ENCODE measurements around the gene CAMTA1. TPM values are rescaled to one million over a fixed set of nuclear protein-coding genes. Genes with fewer than 3 reads are reported as not detected.

The CAMTA1 gene
- total RNA-seq, 4 donors from 2014 or later, result 86.3 to 170 (median 132) TPM

GRCh38 chr1:7335224-7335879 lies 550.1 kb downstream of the CAMTA1 start:
- Histone ChIP-seq H3K27me3 (peaks cover 7% of the 10 kb centered on the region), H3K36me3 (no peaks in the 10 kb centered on the region), H3K27ac (no peak overlapping the region), H3K4me3 (no peak overlapping the region), H3K9me3 (no peaks in the 10 kb centered on the region), H3K4me1 (peaks cover 0 to 17% (median 0%) of the 10 kb centered on the region in 3 donors)
- 66 to 78% methylated on average over 6 to 7 of the region's 13 CpGs for WGBS, 2 donors (ENCODE audit: low coverage in 1 of 2)
- ATAC-seq, result no peak
- TF ChIP-seq, protein P1, sequence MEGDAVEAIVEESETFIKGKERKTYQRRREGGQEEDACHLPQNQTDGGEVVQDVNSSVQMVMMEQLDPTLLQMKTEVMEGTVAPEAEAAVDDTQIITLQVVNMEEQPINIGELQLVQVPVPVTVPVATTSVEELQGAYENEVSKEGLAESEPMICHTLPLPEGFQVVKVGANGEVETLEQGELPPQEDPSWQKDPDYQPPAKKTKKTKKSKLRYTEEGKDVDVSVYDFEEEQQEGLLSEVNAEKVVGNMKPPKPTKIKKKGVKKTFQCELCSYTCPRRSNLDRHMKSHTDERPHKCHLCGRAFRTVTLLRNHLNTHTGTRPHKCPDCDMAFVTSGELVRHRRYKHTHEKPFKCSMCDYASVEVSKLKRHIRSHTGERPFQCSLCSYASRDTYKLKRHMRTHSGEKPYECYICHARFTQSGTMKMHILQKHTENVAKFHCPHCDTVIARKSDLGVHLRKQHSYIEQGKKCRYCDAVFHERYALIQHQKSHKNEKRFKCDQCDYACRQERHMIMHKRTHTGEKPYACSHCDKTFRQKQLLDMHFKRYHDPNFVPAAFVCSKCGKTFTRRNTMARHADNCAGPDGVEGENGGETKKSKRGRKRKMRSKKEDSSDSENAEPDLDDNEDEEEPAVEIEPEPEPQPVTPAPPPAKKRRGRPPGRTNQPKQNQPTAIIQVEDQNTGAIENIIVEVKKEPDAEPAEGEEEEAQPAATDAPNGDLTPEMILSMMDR (IDR thresholded peaks at IDR 0.05), result no peak
- no peak for TF ChIP-seq POLR2A (IDR thresholded peaks at IDR 0.05)
- TF ChIP-seq POLR2AphosphoS5 (IDR thresholded peaks at IDR 0.05), result no peak
- TF ChIP-seq EP300 (IDR thresholded peaks at IDR 0.05), result no peak

DNA sequence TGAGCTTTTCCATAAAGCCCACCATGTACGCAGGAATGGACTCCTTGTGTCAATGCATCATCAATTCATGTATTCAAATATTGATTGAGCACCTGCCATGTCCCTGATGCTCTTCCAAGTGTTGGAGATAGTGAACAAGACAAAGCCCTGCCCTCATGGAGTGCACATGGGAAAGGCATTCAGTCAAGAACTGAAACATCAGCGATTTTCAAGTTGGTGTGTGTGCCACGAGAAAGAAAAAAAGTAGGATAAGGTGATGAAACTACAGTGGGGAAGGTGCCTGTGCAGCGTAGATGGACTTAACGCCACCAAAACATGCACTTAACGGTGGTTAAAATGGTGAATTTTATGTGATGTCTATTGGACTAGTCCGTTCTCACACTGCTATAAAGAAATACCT lies 553.2 kb downstream of the CAMTA1 start:
- TF ChIP-seq, protein P1 (IDR thresholded peaks at IDR 0.05), result no peak
- TF ChIP-seq EP300 (IDR thresholded peaks at IDR 0.05) (no peak), POLR2A (IDR thresholded peaks at IDR 0.05) (no peak), POLR2AphosphoS5 (IDR thresholded peaks at IDR 0.05) (no peak)
- no peak for ATAC-seq
- WGBS, 2 donors (ENCODE audit: low coverage in 1 of 2), result 96 to 97% methylated on average over 5 to 7 of the region's 7 CpGs

GRCh38 chr1:7339014-7339413 lies 553.8 kb downstream of the CAMTA1 start:
- Histone ChIP-seq H3K27ac (no peak overlapping the region), H3K4me3 (no peak overlapping the region), H3K36me3 (no peaks in the 10 kb centered on the region), H3K4me1 (peaks cover 0 to 19% (median 0%) of the 10 kb centered on the region in 3 donors), H3K9me3 (no peaks in the 10 kb centered on the region), H3K27me3 (no peaks in the 10 kb centered on the region)
- no peak for ATAC-seq
- TF ChIP-seq EP300 (IDR thresholded peaks at IDR 0.05), result no peak
- WGBS, 2 donors (ENCODE audit: low coverage in 1 of 2), result 73 to 98% methylated on average over 2 to 5 of the region's 5 CpGs

More for the DNA sequence above, 553.2 kb downstream of the CAMTA1 start:
- no peak overlapping the region for H3K4me3 ChIP-seq
- no peaks in the 10 kb centered on the region for H3K27me3 ChIP-seq
- H3K27ac ChIP-seq, result no peak overlapping the region
- H3K9me3 ChIP-seq, result no peaks in the 10 kb centered on the region
- H3K4me1 ChIP-seq, result peaks cover 0 to 25% (median 0%) of the 10 kb centered on the region in 3 donors
- no peaks in the 10 kb centered on the region for H3K36me3 ChIP-seq

- no peaks in the 10 kb centered on the region for H3K36me3 ChIP-seq
- ATAC-seq, result no peak
- H3K4me3 ChIP-seq, result no peak overlapping the region
- peaks cover 0 to 10% (median 0%) of the 10 kb centered on the region in 3 donors for H3K4me1 ChIP-seq
- TF ChIP-seq POLR2A (IDR thresholded peaks at IDR 0.05) (no peak), EP300 (IDR thresholded peaks at IDR 0.05) (no peak), POLR2AphosphoS5 (IDR thresholded peaks at IDR 0.05) (no peak)
- TF ChIP-seq, protein P1 (IDR thresholded peaks at IDR 0.05), result no peak
- no peaks in the 10 kb centered on the region for H3K27me3 ChIP-seq
- no peaks in the 10 kb centered on the region for H3K9me3 ChIP-seq
- no peak overlapping the region for H3K27ac ChIP-seq
- 17 to 40% methylated on average over 1 to 2 of the region's 2 CpGs for WGBS, 2 donors (ENCODE audit: low coverage in 1 of 2)
Observed at GRCh38 chr1:7339953-7340352, 554.7 kb downstream of the CAMTA1 start.

- Histone ChIP-seq H3K4me3 (no peak overlapping the region), H3K4me1 (peaks cover 0 to 10% (median 0%) of the 10 kb centered on the region in 3 donors), H3K27me3 (no peaks in the 10 kb centered on the region), H3K36me3 (no peaks in the 10 kb centered on the region), H3K9me3 (no peaks in the 10 kb centered on the region), H3K27ac (no peak overlapping the region)
- no peak for ATAC-seq
- 33 to 42% methylated on average over 5 to 8 of the region's 11 CpGs for WGBS, 2 donors (ENCODE audit: low coverage in 1 of 2)
- TF ChIP-seq EP300 (IDR thresholded peaks at IDR 0.05), result no peak
Observed at GRCh38 chr1:7341145-7341905, 556.1 kb downstream of the CAMTA1 start.
